Measurements from ENCODE around the gene IFNK.

IFNK gene

DNA sequence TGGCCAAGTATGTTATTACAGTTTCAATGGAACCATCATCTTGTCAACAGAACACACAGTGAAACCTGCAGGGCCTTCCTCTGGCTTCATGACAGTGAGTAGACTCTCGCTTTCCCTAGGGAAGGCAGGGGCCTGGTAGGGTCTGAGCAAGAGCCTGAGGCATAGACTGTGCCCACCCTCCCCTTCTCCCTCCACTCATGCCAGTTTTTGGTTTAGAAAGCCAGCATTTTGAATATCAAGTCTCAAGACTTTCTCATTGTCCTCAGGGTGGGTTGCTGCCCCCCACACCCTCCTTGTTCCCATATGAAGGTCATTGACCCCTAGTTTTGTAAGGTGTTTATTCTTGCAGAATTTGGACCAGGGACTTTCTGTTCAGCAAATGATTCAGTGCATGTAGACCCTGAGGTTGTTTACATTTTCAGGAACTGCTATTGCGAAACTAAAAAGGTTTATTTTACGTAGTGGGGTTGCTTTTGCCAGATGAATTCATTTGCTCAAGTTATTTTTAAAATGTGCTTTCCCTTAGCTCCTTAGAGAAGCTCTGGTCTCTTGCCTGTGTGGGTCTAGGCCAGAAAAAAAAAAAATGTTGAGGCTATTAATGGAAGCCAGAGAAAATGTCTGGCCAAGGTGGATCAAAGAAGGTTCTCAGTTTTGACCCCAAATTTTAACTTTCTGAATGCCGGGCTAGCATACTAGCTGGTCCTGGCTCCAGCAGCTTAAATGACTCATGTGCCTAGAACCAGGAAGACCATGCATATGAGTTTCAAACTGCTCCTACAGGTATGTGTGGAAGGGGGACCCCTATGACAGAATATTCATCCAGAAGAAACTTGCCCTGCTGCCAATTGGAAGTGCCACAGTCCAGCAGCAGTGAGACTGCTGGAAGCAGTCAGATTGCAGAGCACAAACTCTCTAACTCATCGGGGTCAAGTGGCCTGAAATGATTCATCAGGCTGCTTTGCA, 15.7 kb downstream of the IFNK start:
- no peak for DNase-seq

DNA sequence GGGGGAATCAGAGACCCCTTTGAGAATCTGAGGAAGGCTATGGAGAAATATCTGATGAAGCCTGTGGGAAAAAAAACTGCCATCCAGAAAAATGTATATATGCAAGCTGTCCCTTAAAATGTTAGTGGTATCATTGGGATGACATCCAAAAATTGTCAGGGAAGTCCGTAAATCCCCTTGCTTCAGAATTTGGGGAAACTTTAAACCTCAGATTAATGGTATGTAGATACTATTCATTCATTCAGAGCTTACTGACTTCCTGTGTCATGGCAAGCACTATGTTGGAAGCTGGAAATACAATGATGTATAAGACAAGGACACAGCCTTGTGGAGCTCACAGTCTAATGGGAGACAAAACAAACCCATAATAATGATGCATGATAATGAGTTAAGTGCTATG, 16.4 kb downstream of the IFNK start:
- no peak for DNase-seq

DNA sequence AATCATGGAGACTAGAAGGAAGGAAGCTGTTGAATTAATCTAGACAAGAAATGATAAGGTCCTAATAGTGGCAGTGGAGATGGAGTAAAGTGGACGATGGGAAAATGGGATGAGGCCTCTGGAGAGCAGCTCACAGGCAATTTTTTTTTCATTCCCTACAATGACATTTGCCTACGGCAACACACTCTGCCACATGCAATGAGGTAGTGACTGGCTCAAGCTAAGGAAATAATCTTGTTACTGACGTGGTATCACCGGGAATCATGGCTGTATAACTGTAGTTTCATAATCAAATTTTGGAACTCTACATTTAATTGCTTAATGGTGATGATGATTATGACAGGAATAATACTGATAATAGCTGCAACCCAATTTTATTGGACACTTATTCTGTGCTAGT, 17.6 kb downstream of the IFNK start:
- DNase-seq = no peak

DNA sequence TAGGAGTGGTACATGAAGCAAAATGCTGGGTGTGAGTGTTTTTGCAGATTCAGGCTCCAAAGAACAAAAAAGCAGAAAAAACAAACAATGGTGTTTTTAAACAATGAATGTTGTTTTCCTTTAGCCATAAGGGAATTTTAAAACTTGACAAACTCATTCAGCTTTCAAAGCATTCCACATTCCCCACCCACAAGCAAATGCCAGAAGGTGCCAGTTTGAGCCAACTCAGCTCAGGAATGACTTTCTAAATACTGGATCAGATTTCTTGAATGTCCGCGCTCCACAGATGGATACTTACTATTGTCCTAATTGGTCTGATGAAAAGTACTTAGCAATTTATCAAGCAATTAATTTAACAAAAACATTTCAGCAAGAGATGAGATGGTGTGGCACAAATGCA, 18.4 kb downstream of the IFNK start:
- no peak for DNase-seq

DNA sequence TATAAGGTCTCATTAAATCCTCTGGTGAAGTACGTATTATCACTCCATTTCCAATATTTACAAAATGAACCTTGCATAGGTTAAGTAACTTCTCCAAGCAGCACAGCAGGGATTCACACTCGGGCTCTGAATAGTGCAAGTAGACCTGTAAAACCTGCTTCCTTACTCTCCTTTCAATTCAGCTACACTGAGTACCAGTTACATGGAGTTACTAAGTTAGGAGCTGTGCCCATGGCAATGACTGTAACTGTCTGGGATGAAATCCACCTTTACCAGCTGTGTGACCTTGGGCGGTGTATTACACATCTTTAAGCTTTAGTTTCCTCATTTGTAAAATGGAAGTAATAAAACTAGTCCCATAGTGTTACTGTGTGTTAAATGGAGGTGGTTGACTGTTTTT, 21.4 kb downstream of the IFNK start:
- DNase-seq = no peak

DNA sequence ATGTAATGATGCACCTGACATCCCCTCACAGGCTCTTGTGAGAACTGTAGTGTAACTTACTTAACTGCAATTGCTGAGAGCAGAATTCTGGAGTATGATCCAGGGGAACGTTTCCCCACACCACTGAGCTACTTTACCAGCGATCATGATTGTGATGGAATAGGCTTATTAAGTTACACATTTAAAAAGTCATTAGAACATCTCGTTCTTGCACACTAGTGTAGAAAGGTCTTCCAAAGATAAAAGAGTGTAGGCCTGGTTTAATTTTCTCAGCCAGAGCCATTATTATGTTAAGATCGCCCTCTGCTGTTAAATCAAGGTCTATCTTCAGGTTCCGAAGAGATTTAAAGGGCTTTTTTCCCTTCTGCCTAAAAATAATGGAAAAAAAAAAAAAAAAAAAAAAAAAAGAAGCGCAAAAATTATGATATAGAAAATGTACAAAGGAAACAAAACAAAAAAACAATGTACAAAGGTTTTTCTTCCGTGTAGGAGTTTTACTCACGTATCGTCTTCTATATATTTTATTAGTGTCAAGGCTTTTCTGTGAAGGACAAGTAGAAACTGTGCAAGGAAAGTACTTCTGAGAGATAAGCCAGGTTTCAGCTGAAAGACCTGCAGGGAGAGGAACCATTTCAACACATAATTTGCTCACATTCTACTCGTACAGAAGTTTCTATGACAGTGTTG, 24.1 kb downstream of the IFNK start:
- DNase-seq = no peak

DNA sequence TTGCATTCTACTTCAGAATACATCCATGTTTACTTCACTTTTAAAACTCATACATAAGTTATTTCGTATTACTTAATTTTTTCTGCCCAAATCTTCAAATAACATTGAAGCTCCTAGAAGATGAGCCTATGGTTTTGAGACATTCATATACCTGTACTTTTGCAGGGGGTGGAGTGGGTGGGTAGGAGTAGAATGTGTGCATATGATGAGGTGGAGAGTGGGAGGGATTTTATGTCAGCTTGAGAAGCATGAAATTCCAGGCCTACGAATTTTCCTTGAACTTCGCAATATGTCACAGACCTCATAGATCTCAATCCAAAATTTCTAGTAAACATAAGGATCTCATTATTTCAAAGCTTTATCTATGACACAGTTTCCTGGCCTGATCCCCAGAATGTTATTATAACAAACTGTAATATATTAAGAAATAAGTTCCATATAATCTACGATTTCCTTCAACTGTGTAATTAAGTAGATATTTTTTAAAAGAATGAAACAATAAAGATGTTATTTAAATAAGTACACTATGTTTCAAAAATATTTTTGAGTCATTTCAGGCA, 25.2 kb downstream of the IFNK start:
- DNase-seq = no peak

DNA sequence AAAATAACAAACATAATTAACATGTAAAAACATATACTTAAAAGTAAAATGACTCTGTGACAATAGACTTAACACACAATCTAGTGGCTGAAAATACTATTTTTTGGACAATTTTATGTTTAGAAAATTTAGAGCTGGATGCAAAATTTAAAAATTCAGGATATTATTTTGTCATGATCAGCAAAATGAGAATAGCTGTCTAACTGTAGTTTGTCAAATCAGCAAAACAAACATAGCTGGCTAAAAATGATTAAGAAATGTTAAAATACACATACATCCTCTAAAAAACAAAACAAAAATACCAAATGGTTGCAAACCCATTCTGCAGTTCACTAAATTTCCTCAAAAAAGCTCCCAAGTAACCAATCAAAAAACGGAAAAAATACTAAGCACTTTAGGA, 30.6 kb downstream of the IFNK start:
- no peak for DNase-seq

DNA sequence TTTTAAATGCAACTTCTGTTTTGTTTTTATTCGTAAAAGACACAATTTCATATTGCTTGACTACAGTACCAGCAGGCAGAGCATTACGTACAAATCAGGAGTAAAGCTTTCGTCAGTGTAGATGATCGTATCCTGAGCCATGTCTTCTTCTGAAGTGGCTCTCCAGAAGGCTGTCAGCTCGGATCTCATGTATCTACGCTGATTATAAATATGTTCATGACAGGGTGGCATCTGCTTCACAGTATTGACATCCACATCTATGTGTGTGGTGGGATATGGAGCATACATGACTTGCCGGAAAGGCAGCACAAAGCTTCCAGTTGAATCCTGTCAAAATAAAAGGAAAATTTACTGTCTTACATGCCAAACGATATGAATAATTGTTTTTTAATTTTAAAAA, 32.4 kb downstream of the IFNK start:
- DNase-seq = no peak

DNA sequence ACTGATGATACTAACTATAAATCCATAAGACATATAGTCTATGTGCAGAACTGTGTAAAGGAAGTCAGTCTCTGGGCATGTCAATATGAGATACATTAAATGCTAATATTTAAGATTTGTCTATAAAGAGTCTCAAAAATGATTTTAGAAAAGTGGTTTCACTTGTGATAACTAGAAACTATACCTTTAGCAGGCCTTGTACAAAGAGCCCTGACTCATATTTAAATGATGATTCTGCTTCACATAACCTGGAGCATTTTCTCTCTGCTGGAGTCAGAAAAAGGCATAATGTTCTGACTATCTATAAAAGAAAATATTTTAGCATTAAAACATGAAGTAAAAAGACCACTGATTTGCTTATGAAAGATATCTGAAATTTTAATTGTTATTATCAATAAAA, 34.2 kb downstream of the IFNK start:
- DNase-seq = no peak

DNA sequence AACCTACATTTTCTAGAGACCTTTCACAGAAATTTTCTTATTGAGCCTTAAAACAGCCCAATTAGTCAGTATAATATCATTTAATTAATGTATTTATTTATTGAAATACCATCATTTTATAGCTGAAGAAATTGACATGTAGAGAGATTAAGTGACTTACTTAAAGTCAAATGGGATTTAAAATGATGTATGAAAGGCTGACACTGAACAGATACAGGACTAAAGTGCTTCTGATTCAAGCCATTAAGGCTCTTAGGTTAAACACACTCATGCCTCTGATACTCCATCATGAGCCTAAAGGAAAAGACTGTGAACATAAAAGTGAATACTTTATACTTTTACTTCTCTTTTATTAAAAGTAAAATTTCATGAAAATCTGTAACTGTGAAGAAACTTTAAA, 36.4 kb downstream of the IFNK start:
- DNase-seq = no peak

DNA sequence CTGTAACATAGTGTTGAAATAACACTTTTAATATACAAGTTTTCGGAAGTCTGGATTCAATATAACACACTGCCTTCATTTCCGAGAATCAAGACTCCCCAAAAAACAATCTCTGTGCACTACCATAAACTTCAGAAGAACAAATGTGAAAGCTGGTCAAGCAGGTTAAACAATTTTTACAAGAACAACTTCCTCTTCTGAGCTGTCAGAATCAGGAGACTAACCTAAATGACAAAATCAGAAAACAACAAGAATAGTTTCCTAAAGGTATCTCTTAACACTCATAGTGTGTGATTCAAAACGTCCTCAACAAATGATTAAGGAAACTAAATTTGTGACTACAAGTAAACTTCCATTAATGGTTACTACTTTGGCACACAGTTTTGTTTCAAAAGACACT, 37.6 kb downstream of the IFNK start:
- no peak for DNase-seq

DNA sequence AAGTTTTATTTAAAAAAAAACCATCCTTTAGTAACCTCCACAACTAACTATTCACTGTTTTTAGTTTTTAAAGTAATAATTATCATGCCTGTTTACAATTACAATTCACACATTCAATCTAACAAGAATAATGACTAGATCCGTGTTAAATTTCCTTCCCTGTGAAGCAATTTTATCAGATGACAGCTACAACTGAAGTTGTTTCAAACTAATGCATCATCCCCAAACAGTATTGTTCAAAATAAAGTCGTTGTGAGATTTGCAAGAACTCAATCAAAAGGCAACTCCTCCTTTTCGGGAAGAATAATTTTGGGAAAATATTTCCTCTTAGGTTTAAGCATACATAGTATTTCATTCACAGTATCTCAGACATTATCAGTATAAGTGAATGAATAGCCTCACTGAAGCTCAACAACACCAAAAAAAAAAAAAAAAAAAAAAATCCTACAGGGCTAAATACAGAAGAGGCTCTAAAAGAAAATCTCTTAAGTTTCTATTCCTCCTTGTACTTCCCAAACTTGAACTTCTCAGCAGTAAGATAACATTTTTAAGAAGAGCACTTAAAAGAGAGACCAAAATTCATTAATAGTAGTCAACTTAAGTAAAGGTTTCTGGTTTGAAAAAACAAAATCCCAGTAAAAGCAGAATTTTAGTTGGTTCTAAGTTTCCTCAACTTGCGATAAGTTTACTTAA, 39.8 kb downstream of the IFNK start:
- DNase-seq = no peak

DNA sequence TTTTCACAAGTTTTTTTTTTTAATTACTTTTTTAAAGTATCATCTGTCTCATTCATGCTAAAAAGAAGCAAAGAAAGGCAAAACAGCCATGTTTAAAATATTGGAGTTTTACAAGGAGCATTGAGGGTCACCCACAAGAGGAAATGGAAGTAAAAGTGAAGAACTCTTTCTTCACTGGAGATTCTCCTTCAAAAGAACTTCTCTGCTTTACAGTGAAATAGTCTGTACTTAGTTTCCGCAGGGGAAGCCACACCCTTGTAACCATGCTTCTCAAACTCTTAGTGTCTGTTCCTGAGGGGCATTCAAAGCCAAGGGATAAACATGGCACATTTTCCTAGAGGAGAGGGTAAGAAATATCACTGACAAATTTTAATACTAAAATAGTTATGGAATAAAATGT, 40.6 kb downstream of the IFNK start:
- DNase-seq = no peak

DNA sequence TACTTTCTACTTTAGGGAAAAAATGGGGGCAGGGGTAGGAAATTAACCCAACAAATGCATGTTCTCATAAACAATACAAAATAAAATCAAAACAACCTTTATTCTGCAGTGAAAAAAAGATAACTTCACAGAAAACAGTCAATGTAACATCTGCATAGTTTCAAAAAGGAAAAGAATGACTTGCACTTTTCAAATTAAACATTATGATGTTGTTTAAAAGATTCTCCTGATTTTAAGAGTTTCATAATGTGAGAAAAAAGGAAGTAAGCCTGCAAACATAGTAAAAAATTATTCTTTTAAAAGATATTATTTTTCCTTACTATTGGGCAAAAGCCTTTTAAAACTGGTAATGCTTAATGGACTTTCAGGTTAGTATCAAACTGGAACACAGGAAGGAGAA, 41.6 kb downstream of the IFNK start:
- no peak for DNase-seq

DNA sequence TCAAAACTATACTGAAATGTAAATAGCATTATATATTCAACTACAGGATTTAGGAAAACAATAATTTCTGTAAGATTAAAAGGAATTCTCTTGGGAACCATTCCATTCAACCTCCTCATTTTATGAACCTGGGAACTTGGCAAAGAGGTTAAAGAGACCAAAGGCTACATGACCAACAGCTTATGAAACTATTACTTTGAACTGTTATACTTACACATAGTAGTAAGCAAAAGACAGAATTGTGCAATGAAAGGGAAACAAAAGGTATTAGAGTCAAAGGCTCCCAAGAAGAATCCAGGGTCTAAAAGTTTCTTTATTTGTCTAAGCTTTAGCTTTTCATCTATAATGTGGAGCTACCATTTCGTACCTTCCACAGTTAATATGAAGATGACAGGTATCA, 42.0 kb downstream of the IFNK start:
- no peak for DNase-seq

DNA sequence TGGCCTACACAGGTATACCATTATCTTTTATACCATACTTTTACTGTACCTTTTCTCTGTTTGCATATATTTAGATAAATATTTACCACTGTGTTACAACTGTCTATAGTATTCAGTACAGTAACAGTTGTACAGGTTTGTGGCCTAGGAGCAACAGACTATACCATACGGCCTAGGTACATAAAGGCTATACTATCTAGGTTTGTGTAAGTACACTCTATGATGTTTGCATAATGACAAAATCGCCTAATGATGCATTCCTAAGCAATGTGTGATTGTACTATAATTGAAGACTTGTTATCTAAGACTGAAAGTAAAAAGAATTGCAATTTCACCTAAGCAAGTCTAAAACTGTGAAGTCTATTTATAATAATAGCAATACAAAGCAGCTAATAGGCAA, 45.3 kb downstream of the IFNK start:
- no peak for DNase-seq

DNA sequence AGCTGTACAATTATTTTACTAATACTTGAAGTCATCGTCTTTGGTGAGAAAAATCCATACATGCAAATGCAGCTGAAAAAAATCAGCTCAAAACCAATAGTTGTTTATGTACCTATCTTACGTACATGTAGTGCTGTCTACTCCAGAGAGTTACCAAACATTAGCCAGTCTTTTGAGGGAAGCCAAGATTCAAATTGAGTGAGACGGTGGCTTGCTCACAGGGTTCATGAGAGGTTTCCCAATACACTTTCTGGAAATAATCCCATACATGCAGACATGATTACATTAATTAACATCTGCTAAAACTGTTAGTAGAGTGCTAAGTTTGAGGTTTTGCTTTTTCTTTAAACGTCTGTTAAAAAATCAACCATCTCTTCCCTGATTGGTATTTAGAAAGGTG, 46.9 kb downstream of the IFNK start:
- no peak for DNase-seq

DNA sequence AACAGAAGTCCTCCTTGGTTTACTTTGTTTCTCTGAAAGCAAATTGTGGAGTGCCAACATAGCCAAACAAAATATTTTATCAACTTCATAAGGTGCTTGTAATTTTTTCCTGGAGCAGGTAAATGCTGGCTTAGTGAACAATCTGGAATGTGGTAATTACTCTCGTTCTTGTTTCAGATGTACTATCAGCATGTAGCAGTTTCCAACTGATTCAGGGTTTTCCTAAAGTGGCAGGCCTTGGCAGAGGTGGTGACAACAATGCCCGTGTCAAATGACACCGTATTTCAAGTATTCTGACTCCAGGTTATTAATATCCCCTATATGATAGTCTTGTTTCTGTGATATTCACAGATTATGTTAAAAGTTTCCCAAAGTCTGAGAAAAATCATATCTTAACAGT, 48.0 kb downstream of the IFNK start:
- no peak for DNase-seq

DNA sequence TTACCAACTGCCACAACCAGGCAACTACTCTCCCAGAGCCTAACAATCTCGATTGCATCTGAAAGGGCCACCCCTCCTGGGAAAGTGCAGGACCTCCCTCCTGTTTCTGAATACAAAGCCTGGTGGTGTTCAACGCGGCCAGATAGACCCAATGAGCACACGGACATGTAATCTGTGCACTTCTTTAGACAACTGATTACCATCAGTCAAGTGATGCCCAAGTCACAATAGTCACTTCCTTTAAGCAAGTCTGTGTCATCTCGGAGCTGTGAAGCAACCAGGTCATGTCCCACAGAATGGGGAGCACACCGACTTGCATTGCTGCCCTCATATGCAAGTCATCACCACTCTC, 48.5 kb downstream of the IFNK start:
- no peak for DNase-seq

DNA sequence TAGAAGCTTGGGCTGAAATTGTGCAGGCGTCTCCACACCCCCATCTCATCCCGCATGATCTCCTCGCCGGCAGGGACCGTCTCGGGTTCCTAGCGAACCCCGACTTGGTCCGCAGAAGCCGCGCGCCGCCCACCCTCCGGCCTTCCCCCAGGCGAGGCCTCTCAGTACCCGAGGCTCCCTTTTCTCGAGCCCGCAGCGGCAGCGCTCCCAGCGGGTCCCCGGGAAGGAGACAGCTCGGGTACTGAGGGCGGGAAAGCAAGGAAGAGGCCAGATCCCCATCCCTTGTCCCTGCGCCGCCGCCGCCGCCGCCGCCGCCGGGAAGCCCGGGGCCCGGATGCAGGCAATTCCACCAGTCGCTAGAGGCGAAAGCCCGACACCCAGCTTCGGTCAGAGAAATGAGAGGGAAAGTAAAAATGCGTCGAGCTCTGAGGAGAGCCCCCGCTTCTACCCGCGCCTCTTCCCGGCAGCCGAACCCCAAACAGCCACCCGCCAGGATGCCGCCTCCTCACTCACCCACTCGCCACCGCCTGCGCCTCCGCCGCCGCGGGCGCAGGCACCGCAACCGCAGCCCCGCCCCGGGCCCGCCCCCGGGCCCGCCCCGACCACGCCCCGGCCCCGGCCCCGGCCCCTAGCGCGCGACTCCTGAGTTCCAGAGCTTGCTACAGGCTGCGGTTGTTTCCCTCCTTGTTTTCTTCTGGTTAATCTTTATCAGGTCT, 49.0 kb downstream of the IFNK start, which contains the start of gene C9orf72:
C9orf72 (minus strand) TSS at position 564 of the 716 bp plus-strand sequence. CDS start 6,361 bp downstream, outside the sequence.
- DNase-seq = peak; percentile 88

All from stimulated activated CD4-positive, alpha-beta T cell treated with anti-CD3 and anti-CD28 coated beads, Interleukin-15, amount 100 ng/mL, for 24 hours (primary cell).